GM12875 (cell line): ENCODE results near the gene POLD3.
"Not testable (repeated sequence)": the region's sequence is repeated elsewhere in the genome, so short reads cannot be mapped to it uniquely, and the experiment has no call there.

ENCODE experiments used
- H3K4me3 ChIP-seq: one replicate; pipeline ENCODE4 v1.5.1; 2011; ENCODE audit warnings: low read depth, low read length, control low read depth
- CTCF ChIP-seq: IDR thresholded peaks from 2 replicates; pipeline ENCODE4 v1.5.1; 2011; ENCODE audit warnings: low read depth, mild to moderate bottlenecking, control low read depth, inconsistent platforms, low read length, moderate library complexity, borderline replicate concordance; ENCODE audit not compliant: insufficient read depth

POLD3 gene

DNA sequence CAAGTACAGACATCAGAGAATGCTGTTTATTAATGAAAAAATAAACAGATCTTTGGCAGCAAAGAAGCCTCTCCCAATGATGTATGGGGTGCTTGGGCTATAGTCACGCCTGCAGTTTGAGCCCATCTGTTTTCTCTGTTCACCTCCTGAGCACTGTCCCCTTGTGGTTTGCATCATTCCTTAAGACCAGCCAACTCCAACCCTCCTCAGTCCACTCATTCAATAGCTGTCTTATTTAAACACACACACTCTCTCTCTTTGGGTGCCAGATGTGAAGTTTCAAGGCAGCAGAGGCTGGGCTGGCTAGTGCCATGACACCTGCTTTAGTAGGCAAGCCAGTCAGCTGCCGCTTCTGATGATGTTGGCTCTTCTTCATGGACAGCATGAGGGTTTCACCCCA, 58.1 kb downstream of the POLD3 start:
- H3K4me3 ChIP-seq, result no peak overlapping the region
- TF ChIP-seq CTCF, result no peak

DNA sequence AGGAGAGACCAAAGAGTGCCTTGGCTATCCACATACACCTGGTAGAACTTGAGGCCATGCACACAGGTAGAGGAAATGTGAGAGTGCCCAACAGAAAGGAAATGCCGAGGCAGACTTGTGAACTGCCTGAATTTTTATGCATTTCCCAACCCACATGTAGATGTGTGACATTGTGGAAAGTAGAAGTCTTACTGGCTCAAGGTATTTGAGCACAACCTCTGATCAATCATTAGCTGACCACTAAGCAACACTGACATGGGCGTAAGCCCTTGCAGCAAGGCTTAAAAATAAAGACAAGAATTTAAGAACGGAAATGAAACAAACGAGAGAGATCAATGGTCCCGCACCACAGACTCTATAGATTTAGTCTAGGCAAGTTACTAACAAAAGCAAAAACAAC, 62.6 kb downstream of the POLD3 start:
- no peak for TF ChIP-seq CTCF
- H3K4me3 ChIP-seq, result no peak overlapping the region

DNA sequence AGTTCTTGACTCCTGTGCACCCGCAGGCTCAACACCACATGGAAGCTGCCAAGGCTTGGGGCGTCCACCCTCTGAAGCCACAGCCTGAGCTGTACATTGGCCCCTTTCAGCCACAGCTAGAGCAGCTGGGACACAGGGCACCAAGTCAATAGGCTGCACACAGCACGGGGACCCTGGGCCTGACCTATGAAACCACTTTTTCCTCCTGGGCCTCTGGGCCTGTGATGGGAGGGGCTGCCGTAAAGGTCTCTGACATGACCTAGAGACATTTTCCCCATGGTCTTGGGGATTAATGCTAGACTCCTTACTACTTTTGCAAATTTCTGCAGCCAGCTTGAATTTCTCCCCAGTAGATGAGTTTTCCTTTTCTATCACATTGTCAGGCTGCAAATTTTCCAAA, 66.7 kb downstream of the POLD3 start:
- not testable (repeated sequence) for H3K4me3 ChIP-seq

- TF ChIP-seq CTCF, result no peak
- H3K4me3 ChIP-seq, result no peak overlapping the region
Measured at GRCh38 chr11:74662487-74663103, 70.2 kb downstream of the POLD3 start.

- H3K4me3 ChIP-seq, result no peak overlapping the region
- no peak for TF ChIP-seq CTCF
Measured at GRCh38 chr11:74663315-74663714, 70.9 kb downstream of the POLD3 start.

- TF ChIP-seq CTCF, result no peak
- H3K4me3 ChIP-seq, result no peak overlapping the region
Measured at GRCh38 chr11:74669211-74670160, 77.1 kb downstream of the POLD3 start.

DNA sequence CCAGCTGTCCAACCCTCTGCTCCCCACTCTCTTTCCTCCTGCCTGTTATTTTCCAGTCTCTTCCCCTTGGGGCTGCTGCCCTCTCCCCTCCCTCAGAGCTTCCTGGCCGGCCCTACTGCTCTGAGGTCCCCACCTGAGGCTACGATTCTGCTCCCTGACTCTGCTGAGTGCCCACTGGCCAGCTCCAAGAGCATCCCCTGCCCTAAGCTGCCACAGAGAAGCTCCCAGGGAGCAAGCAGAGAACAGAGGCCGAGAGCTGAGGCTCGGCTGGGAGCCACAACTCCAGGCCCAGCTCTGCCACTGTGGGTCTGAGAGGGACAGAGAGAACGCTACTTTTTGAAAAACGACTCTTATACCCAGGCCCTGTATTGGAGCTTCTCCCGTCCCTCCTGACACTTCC, 77.8 kb downstream of the POLD3 start:
- no peak overlapping the region for H3K4me3 ChIP-seq
- TF ChIP-seq CTCF, result no peak
